DND-41 (cell line): Measurements from ENCODE around the gene KLK6.

ENCODE experiments used
- EZH2 ChIP-seq: IDR thresholded peaks from 3 replicates; pipeline ENCODE4 v1.6.1; 2012; ENCODE audit warnings: borderline replicate concordance, low read depth, mild to moderate bottlenecking, moderate library complexity, low read length, inconsistent platforms; ENCODE audit not compliant: severe bottlenecking
- TF ChIP-seq, protein P1 (sequence below): IDR thresholded peaks from 2 replicates; pipeline ENCODE4 v1.5.1; 2012; ENCODE audit warnings: borderline replicate concordance, low read length, moderate library complexity, mild to moderate bottlenecking; ENCODE audit not compliant: poor library complexity, severe bottlenecking; ENCODE audit errors: extremely low read depth

DNA sequence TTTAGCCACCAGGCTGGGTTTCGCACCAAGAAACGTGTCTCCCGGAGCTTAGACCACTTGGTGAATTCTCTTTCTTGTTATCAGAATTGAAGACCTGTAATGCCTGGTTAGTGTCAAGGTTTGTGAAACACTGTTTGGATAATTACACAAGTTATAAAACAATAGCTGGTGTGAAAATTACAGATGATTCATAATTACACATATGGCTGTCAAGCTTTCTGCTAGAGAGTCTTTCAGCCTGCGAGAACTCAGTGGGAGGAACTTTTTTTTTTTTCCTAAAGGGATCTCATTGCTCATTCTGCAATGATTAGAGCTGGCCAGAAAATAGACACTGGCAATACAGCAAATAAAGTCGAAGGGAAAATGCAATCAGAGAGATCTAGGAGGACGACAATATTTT lies 44.8 kb downstream of the KLK6 start:
- TF ChIP-seq, protein P1, sequence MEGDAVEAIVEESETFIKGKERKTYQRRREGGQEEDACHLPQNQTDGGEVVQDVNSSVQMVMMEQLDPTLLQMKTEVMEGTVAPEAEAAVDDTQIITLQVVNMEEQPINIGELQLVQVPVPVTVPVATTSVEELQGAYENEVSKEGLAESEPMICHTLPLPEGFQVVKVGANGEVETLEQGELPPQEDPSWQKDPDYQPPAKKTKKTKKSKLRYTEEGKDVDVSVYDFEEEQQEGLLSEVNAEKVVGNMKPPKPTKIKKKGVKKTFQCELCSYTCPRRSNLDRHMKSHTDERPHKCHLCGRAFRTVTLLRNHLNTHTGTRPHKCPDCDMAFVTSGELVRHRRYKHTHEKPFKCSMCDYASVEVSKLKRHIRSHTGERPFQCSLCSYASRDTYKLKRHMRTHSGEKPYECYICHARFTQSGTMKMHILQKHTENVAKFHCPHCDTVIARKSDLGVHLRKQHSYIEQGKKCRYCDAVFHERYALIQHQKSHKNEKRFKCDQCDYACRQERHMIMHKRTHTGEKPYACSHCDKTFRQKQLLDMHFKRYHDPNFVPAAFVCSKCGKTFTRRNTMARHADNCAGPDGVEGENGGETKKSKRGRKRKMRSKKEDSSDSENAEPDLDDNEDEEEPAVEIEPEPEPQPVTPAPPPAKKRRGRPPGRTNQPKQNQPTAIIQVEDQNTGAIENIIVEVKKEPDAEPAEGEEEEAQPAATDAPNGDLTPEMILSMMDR: no peak
- no peak for TF ChIP-seq EZH2
